ENCODE data around the gene KRTAP12-1.

GRCh38 chr21:44701023-44701400 lies 19.0 kb upstream of the KRTAP12-1 start:
- TF ChIP-seq POLR2A (IDR thresholded peaks at IDR 0.05) (no peak), POLR2AphosphoS5 (IDR thresholded peaks at IDR 0.05) (no peak)

All from stomach (tissue), 4 donors.